Measurements from ENCODE around the gene GNG7.

GNG7 gene

GRCh38 chr19:2491130-2491801 is 211.2 kb downstream of the GNG7 start:
- no peak for DNase-seq (ENCODE audit: low read depth, low spot score)
- WGBS (ENCODE audit: insufficient coverage, insufficient read length): no CpG with 5 or more reads among the region's 23 CpGs
- peaks cover 3% of the 10 kb centered on the region; the same call in 1 of the 2 replicates for H3K4me1 ChIP-seq (ENCODE audit: control insufficient read depth, insufficient read depth, low read length)

GRCh38 chr19:2490659-2491058 is 211.8 kb downstream of the GNG7 start:
- no peak overlapping the region for H3K4me3 ChIP-seq (ENCODE audit: low read length)
- no peak overlapping the region for H3K27ac ChIP-seq (ENCODE audit: low read length)
- no peaks in the 10 kb centered on the region for H3K9me3 ChIP-seq (ENCODE audit: control insufficient read depth, insufficient read depth, low read length)
- no CpG with 5 or more reads among the region's 7 CpGs for WGBS (ENCODE audit: insufficient coverage, insufficient read length)
- peaks cover 13% of the 10 kb centered on the region for H3K27me3 ChIP-seq (ENCODE audit: control insufficient read depth, insufficient read depth, low read length)
- H3K36me3 ChIP-seq (ENCODE audit: control insufficient read depth, insufficient read depth, low read length): no peaks in the 10 kb centered on the region; the same call in 1 of the 2 replicates
- H3K4me1 ChIP-seq (ENCODE audit: control insufficient read depth, insufficient read depth, low read length): peaks cover 3% of the 10 kb centered on the region; the same call in 1 of the 2 replicates
- no peak for DNase-seq (ENCODE audit: low read depth, low spot score)

More at GRCh38 chr19:2491130-2491801, 211.2 kb downstream of the GNG7 start:
- Histone ChIP-seq H3K36me3 (ENCODE audit: control insufficient read depth, insufficient read depth, low read length) (no peaks in the 10 kb centered on the region; the same call in 1 of the 2 replicates), H3K9me3 (ENCODE audit: control insufficient read depth, insufficient read depth, low read length) (no peaks in the 10 kb centered on the region), H3K27ac (ENCODE audit: low read length) (no peak overlapping the region), H3K4me3 (ENCODE audit: low read length) (no peak overlapping the region), H3K27me3 (ENCODE audit: control insufficient read depth, insufficient read depth, low read length) (peaks cover 13% of the 10 kb centered on the region)

- Histone ChIP-seq H3K36me3 (ENCODE audit: control insufficient read depth, insufficient read depth, low read length) (no peaks in the 10 kb centered on the region; the same call in 1 of the 2 replicates), H3K9me3 (ENCODE audit: control insufficient read depth, insufficient read depth, low read length) (no peaks in the 10 kb centered on the region), H3K27ac (ENCODE audit: low read length) (no peak overlapping the region), H3K4me3 (ENCODE audit: low read length) (peak overlapping the region; percentile 35; the same call in 1 of the 2 replicates), H3K27me3 (ENCODE audit: control insufficient read depth, insufficient read depth, low read length) (peaks cover 13% of the 10 kb centered on the region), H3K4me1 (ENCODE audit: control insufficient read depth, insufficient read depth, low read length) (no peaks in the 10 kb centered on the region)
- DNase-seq (ENCODE audit: low read depth, low spot score): no peak
- no CpG with 5 or more reads among the region's 78 CpGs for WGBS (ENCODE audit: insufficient coverage, insufficient read length)
These were observed 213.4 kb downstream of the GNG7 start for GRCh38 chr19:2488942-2489731.

GRCh38 chr19:2488405-2488941 is 214.0 kb downstream of the GNG7 start:
- no peak for DNase-seq (ENCODE audit: low read depth, low spot score)
- Histone ChIP-seq H3K27ac (ENCODE audit: low read length) (no peak overlapping the region), H3K27me3 (ENCODE audit: control insufficient read depth, insufficient read depth, low read length) (peaks cover 13% of the 10 kb centered on the region), H3K4me3 (ENCODE audit: low read length) (no peak overlapping the region; the same call in 1 of the 2 replicates), H3K9me3 (ENCODE audit: control insufficient read depth, insufficient read depth, low read length) (no peaks in the 10 kb centered on the region), H3K36me3 (ENCODE audit: control insufficient read depth, insufficient read depth, low read length) (no peaks in the 10 kb centered on the region; the same call in 1 of the 2 replicates), H3K4me1 (ENCODE audit: control insufficient read depth, insufficient read depth, low read length) (no peaks in the 10 kb centered on the region)
- WGBS (ENCODE audit: insufficient coverage, insufficient read length): no CpG with 5 or more reads among the region's 32 CpGs

- Histone ChIP-seq H3K36me3 (ENCODE audit: control insufficient read depth, insufficient read depth, low read length) (no peaks in the 10 kb centered on the region; the same call in 1 of the 2 replicates), H3K27me3 (ENCODE audit: control insufficient read depth, insufficient read depth, low read length) (peaks cover 13% of the 10 kb centered on the region), H3K27ac (ENCODE audit: low read length) (no peak overlapping the region), H3K9me3 (ENCODE audit: control insufficient read depth, insufficient read depth, low read length) (no peaks in the 10 kb centered on the region), H3K4me3 (ENCODE audit: low read length) (no peak overlapping the region), H3K4me1 (ENCODE audit: control insufficient read depth, insufficient read depth, low read length) (no peaks in the 10 kb centered on the region)
- DNase-seq (ENCODE audit: low read depth, low spot score): no peak
- no CpG with 5 or more reads among the region's 15 CpGs for WGBS (ENCODE audit: insufficient coverage, insufficient read length)
These were observed 214.7 kb downstream of the GNG7 start for GRCh38 chr19:2487842-2488241.

- no peaks in the 10 kb centered on the region for H3K9me3 ChIP-seq (ENCODE audit: control insufficient read depth, insufficient read depth, low read length)
- WGBS (ENCODE audit: insufficient coverage, insufficient read length): no CpG with 5 or more reads among the region's 12 CpGs
These were observed 215.4 kb downstream of the GNG7 start for GRCh38 chr19:2487090-2487489.

GRCh38 chr19:2485428-2485827 is 217.1 kb downstream of the GNG7 start:
- no peaks in the 10 kb centered on the region; the same call in 1 of the 2 replicates for H3K36me3 ChIP-seq (ENCODE audit: control insufficient read depth, insufficient read depth, low read length)
- WGBS (ENCODE audit: insufficient coverage, insufficient read length): no CpG with 5 or more reads among the region's 8 CpGs
- no peaks in the 10 kb centered on the region for H3K9me3 ChIP-seq (ENCODE audit: control insufficient read depth, insufficient read depth, low read length)
- no peak overlapping the region for H3K27ac ChIP-seq (ENCODE audit: low read length)
- DNase-seq (ENCODE audit: low read depth, low spot score): no peak
- no peaks in the 10 kb centered on the region for H3K4me1 ChIP-seq (ENCODE audit: control insufficient read depth, insufficient read depth, low read length)
- no peak overlapping the region for H3K4me3 ChIP-seq (ENCODE audit: low read length)
- peaks cover 13% of the 10 kb centered on the region for H3K27me3 ChIP-seq (ENCODE audit: control insufficient read depth, insufficient read depth, low read length)

More at GRCh38 chr19:2487090-2487489, 215.4 kb downstream of the GNG7 start:
- no peaks in the 10 kb centered on the region for H3K4me1 ChIP-seq (ENCODE audit: control insufficient read depth, insufficient read depth, low read length)
- H3K36me3 ChIP-seq (ENCODE audit: control insufficient read depth, insufficient read depth, low read length): no peaks in the 10 kb centered on the region; the same call in 1 of the 2 replicates
- peaks cover 13% of the 10 kb centered on the region for H3K27me3 ChIP-seq (ENCODE audit: control insufficient read depth, insufficient read depth, low read length)
- no peak for DNase-seq (ENCODE audit: low read depth, low spot score)
- H3K27ac ChIP-seq (ENCODE audit: low read length): no peak overlapping the region
- H3K4me3 ChIP-seq (ENCODE audit: low read length): no peak overlapping the region

GRCh38 chr19:2484178-2484937 is 218.1 kb downstream of the GNG7 start:
- Histone ChIP-seq H3K27me3 (ENCODE audit: control insufficient read depth, insufficient read depth, low read length) (peaks cover 8% of the 10 kb centered on the region; the same call in 1 of the 2 replicates), H3K4me1 (ENCODE audit: control insufficient read depth, insufficient read depth, low read length) (no peaks in the 10 kb centered on the region), H3K27ac (ENCODE audit: low read length) (no peak overlapping the region), H3K4me3 (ENCODE audit: low read length) (no peak overlapping the region), H3K9me3 (ENCODE audit: control insufficient read depth, insufficient read depth, low read length) (no peaks in the 10 kb centered on the region), H3K36me3 (ENCODE audit: control insufficient read depth, insufficient read depth, low read length) (no peaks in the 10 kb centered on the region; the same call in 1 of the 2 replicates)
- WGBS (ENCODE audit: insufficient coverage, insufficient read length): no CpG with 5 or more reads among the region's 13 CpGs
- DNase-seq (ENCODE audit: low read depth, low spot score): no peak

GRCh38 chr19:2483484-2484151 is 218.9 kb downstream of the GNG7 start:
- Histone ChIP-seq H3K27me3 (ENCODE audit: control insufficient read depth, insufficient read depth, low read length) (peaks cover 5% of the 10 kb centered on the region; the same call in 1 of the 2 replicates), H3K27ac (ENCODE audit: low read length) (no peak overlapping the region), H3K4me1 (ENCODE audit: control insufficient read depth, insufficient read depth, low read length) (no peaks in the 10 kb centered on the region), H3K9me3 (ENCODE audit: control insufficient read depth, insufficient read depth, low read length) (no peaks in the 10 kb centered on the region), H3K36me3 (ENCODE audit: control insufficient read depth, insufficient read depth, low read length) (no peaks in the 10 kb centered on the region), H3K4me3 (ENCODE audit: low read length) (no peak overlapping the region)
- no CpG with 5 or more reads among the region's 4 CpGs for WGBS (ENCODE audit: insufficient coverage, insufficient read length)
- DNase-seq (ENCODE audit: low read depth, low spot score): no peak

All from iPS DF 6.9 (cell line).